Spleen (tissue), 11 donors: ENCODE measurements around the gene RBMS3. TPM values are rescaled to one million over a fixed set of nuclear protein-coding genes. Genes with fewer than 3 reads are reported as not detected.

ENCODE experiments used
- DNase-seq: peaks from one replicate; pipeline ENCODE4 v3.0.0-alpha.2; 2020
- H3K27ac ChIP-seq, 8 donors: fragments of 200-600 bp; sonication (generic) in 7 of 8; 1 replicate in 4 of 8; 2 replicates in 4 of 8; pipeline versions ENCODE4 v1.5.0 to v1.8.0; 2016 to 2021; ENCODE audit warnings: inconsistent platforms in 4 of 8, mild to moderate bottlenecking in 4 of 8, moderate library complexity in 1 of 8
- H3K27me3 ChIP-seq, 7 donors: fragments of 200-600 bp; sonication (generic) in 6 of 7; replicated peaks in 1 of 7; 1 replicate in 4 of 7; 2 replicates in 3 of 7; pipeline versions ENCODE4 v1.5.0 to v1.8.0; 2016 to 2021; ENCODE audit warnings: inconsistent platforms in 3 of 7, mild to moderate bottlenecking in 1 of 7
- H3K36me3 ChIP-seq, 6 donors: fragments of 200-600 bp; sonication (generic) in 5 of 6; 1 replicate in 4 of 6; 2 replicates in 2 of 6; pipeline versions ENCODE4 v1.5.0 to v1.8.0; 2016 to 2021; ENCODE audit warnings: inconsistent platforms in 2 of 6
- H3K4me1 ChIP-seq, 6 donors: fragments of 200-600 bp; sonication (generic) in 5 of 6; 1 replicate in 3 of 6; 2 replicates in 3 of 6; pipeline versions ENCODE4 v1.5.0 to v1.8.0; 2016 to 2021; ENCODE audit warnings: inconsistent platforms in 3 of 6
- H3K4me3 ChIP-seq, 8 donors: fragments of 200-600 bp; sonication (generic) in 7 of 8; 1 replicate in 4 of 8; 2 replicates in 4 of 8; pipeline versions ENCODE4 v1.5.0 to v1.8.0; 2016 to 2021; ENCODE audit warnings: inconsistent platforms in 4 of 8, mild to moderate bottlenecking in 4 of 8, moderate library complexity in 2 of 8
- H3K9me3 ChIP-seq, 8 donors: fragments of 200-600 bp; sonication (generic) in 7 of 8; 1 replicate in 4 of 8; 2 replicates in 4 of 8; pipeline versions ENCODE4 v1.5.0 to v1.8.0; 2016 to 2021; ENCODE audit warnings: inconsistent platforms in 4 of 8
- CTCF ChIP-seq, 11 experiments: fragments of 200-600 bp in 7 of 11; fragments of 450-650 bp in 4 of 11; sonication (generic) in 4 of 11; IDR thresholded peaks in 8 of 11; conservative IDR thresholded peaks in 3 of 11; 1 replicate in 7 of 11; 2 replicates in 4 of 11; pipeline versions ENCODE4 v1.4.0 to v1.8.0; 2016 to 2021; ENCODE audit warnings: antibody characterized with exemption in 11 of 11, inconsistent platforms in 4 of 11, mild to moderate bottlenecking in 1 of 11
- POLR2A ChIP-seq, 3 donors: fragments of 450-650 bp; IDR thresholded peaks; one replicate each; pipeline ENCODE4 v1.5.1; 2017; ENCODE audit warnings: antibody characterized with exemption in 3 of 3, mild to moderate bottlenecking in 1 of 3
- POLR2AphosphoS5 ChIP-seq, 3 donors: sonication (generic); formaldehyde crosslinking; IDR thresholded peaks; one replicate each; pipeline ENCODE4 v1.5.1; 2017; ENCODE audit warnings: antibody characterized with exemption in 3 of 3
- WGBS, 5 donors: extraction: QIAGEN DNeasy Blood & Tissue Kit in 3 of 5; methylation state at CpG; one replicate each; pipeline versions ENCODE4 v1.1.5 to v1.1.7; 2013 to 2018; 5-methylcytosine and 5-hydroxymethylcytosine counted together
- intact Hi-C: fragments of 100-400 bp; cut with DNase I; formaldehyde crosslinking; loops from one replicate; pipeline ENCODE4 v1.15.0; 2023; ENCODE audit warnings: low total_unique reads
- polyA plus RNA-seq, 3 donors: library from polyadenylated mRNA; stranded (reverse); fragments of 200-250 nt; gene quantifications; one replicate each; pipeline ENCODE4 v1.2.1, GENCODE V29; 2013
- total RNA-seq, 7 donors: library from RNA; depleted of rRNA in 3 of 7; stranded (reverse); fragments of >200 nt in 3 of 7; fragmentation: NEBNext Ultra II Directional in 4 of 7; extraction: Animal tissue kit (Norgen Biotek cat#: 25700) in 4 of 7; gene quantifications; one replicate each; pipeline versions ENCODE4 v1.1.0 to v1.2.1, GENCODE V29; 2016 to 2021
- donor health status: healthy with polysubstance abuse.
- donor health status: DM: no; HTN: no; CAD: no; lungs with moderate emphysema.
- donor health status: DM: no; HTN: no; CAD: no.
- donor health status: Bipolar disorder and iron deficiency.
- donor health status: healthy.
- donor health status: DM: no; HTN: no; CAD: no.
- donor health status: DM: yes; HTN: yes; CAD: no.

RBMS3 gene
- total and polyA plus RNA-seq, 10 donors = 2.6 to 81.9 (median 52.5) TPM

DNA sequence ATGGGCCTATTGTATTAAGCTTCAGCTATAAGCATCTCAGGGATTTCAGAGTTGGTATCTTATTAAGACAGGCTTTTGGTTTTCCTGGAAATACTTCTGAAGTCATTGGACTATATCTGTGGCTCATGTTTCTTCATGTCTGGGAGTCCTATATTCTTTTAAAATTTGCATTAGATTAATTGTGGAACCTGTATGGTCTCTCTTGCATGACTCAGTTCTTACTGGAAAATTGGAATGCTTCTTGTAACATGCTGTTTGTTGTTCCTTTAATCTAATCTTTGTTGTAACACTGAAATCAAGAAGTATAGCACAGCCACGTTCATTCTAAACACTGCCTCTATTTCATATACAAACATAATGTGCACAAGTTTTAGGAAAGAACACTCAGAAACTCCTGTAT, 208.1 kb downstream of the RBMS3 start:
- TF ChIP-seq POLR2A (IDR thresholded peaks at IDR 0.05) (no peak), POLR2AphosphoS5 (IDR thresholded peaks at IDR 0.05) (no peak), CTCF (IDR thresholded peaks at IDR 0.05 in 8 of 11, conservative IDR thresholded peaks at IDR 0.05 in 3 of 11) (no peak)
- intact Hi-C loops = no loop called here
- Histone ChIP-seq H3K4me1 (no peaks in the 10 kb centered on the region), H3K4me3 (no peak overlapping the region), H3K27ac (no peak overlapping the region), H3K36me3 (no peaks in the 10 kb centered on the region), H3K9me3 (no peaks in the 10 kb centered on the region), H3K27me3 (no peaks in the 10 kb centered on the region)
- 78 to 94% (median 87%) methylated on average over 1 of the region's 1 CpG for WGBS, 5 donors
- no peak for DNase-seq

DNA sequence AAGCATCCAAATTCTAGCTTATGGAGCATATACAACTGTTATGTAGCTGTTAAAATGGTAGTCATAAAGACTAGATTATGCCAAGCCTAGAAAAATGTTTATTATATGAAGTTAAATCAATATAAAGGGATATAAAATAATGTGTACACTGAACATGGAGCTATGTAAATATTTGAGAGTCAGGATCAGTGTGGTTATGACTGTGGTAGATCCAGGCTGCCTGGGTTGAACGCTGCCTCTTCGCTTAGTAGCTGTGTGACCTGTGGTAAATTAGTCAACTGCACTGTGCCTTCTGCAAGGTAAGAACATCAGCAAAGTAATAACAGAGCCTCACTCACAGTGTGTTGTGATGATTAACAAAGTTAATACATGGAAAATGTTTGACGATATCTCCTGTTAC, 212.2 kb downstream of the RBMS3 start:
- Histone ChIP-seq H3K4me1 (no peaks in the 10 kb centered on the region), H3K4me3 (no peak overlapping the region), H3K27me3 (no peaks in the 10 kb centered on the region), H3K9me3 (no peaks in the 10 kb centered on the region), H3K27ac (no peak overlapping the region), H3K36me3 (no peaks in the 10 kb centered on the region)
- TF ChIP-seq POLR2AphosphoS5 (IDR thresholded peaks at IDR 0.05) (no peak), POLR2A (IDR thresholded peaks at IDR 0.05) (no peak), CTCF (IDR thresholded peaks at IDR 0.05 in 8 of 11, conservative IDR thresholded peaks at IDR 0.05 in 3 of 11) (no peak)
- WGBS, 5 donors = 94 to 99% (median 98%) methylated on average over 3 of the region's 3 CpGs
- DNase-seq = no peak
- intact Hi-C loops = no loop called here

- H3K4me1 ChIP-seq = no peaks in the 10 kb centered on the region
- WGBS, 5 donors = 75 to 86% (median 78%) methylated on average over 6 of the region's 6 CpGs
- no peaks in the 10 kb centered on the region for H3K9me3 ChIP-seq
- no peaks in the 10 kb centered on the region for H3K27me3 ChIP-seq
- no peak for DNase-seq
- no peak overlapping the region for H3K27ac ChIP-seq
- TF ChIP-seq CTCF (IDR thresholded peaks at IDR 0.05 in 8 of 11, conservative IDR thresholded peaks at IDR 0.05 in 3 of 11) = no peak
- no peak for TF ChIP-seq POLR2A (IDR thresholded peaks at IDR 0.05)
- TF ChIP-seq POLR2AphosphoS5 (IDR thresholded peaks at IDR 0.05) = no peak
- no peak overlapping the region for H3K4me3 ChIP-seq
- intact Hi-C loops = no loop called here
- H3K36me3 ChIP-seq = no peaks in the 10 kb centered on the region
Observed at GRCh38 chr3:29494305-29495036, 213.6 kb downstream of the RBMS3 start.

GRCh38 chr3:29497282-29497681, 216.4 kb downstream of the RBMS3 start:
- intact Hi-C loops = no loop called here
- TF ChIP-seq POLR2A (IDR thresholded peaks at IDR 0.05) (no peak), CTCF (IDR thresholded peaks at IDR 0.05 in 8 of 11, conservative IDR thresholded peaks at IDR 0.05 in 3 of 11) (no peak), POLR2AphosphoS5 (IDR thresholded peaks at IDR 0.05) (no peak)
- Histone ChIP-seq H3K27ac (no peak overlapping the region), H3K9me3 (no peaks in the 10 kb centered on the region), H3K27me3 (no peaks in the 10 kb centered on the region), H3K36me3 (no peaks in the 10 kb centered on the region), H3K4me3 (no peak overlapping the region), H3K4me1 (no peaks in the 10 kb centered on the region)
- 71 to 79% (median 73%) methylated on average over 5 of the region's 5 CpGs for WGBS, 5 donors
- DNase-seq = no peak
